ENCODE measurements around the gene LRRC4B. TPM values are rescaled to one million over a fixed set of nuclear protein-coding genes. Genes with fewer than 3 reads are reported as not detected.

Gene LRRC4B
- polyA plus RNA-seq, 2 donors = 0.65 to 0.92 TPM

DNA sequence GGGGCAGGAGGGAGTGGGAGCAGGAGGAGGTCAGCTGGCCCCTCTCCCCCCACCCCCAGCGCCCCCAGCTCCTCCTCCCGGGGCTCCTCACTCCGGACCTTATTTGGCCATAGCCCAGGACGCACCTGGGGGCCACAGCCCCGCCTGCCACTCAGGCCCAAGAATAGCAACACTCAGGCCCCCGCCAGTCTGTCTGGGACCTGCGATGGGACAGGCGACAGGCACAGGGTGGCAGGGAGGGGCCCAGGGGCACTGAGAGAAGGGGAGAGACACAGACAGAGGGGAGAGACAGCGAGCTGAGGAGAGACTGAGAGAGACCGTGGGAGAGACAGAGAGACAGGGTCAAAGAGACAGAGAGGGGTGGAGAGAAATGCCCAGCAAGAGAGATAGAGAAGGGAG lies 67.5 kb downstream of the LRRC4B start:
- 42 to 69% methylated on average over 10 of the region's 10 CpGs for WGBS, 2 donors
- Histone ChIP-seq H3K27me3 (ENCODE audit: control insufficient read depth in 1 of 2, insufficient read depth in 2 of 2, low read length in 2 of 2) (no peaks in the 10 kb centered on the region), H3K4me3 (ENCODE audit: low read depth in 1 of 2, low read length in 2 of 2) (no peak overlapping the region), H3K36me3 (ENCODE audit: control insufficient read depth in 2 of 2, insufficient read depth in 2 of 2, low read length in 1 of 2) (no peaks in the 10 kb centered on the region), H3K9me3 (ENCODE audit: control insufficient read depth in 2 of 2, insufficient read depth in 1 of 2, low read depth in 1 of 2, low read length in 1 of 2) (no peaks in the 10 kb centered on the region), H3K4me1 (ENCODE audit: control insufficient read depth in 2 of 2, insufficient read depth in 2 of 2, low read length in 1 of 2) (no peaks in the 10 kb centered on the region), H3K27ac (ENCODE audit: low read depth in 2 of 2, low read length in 1 of 2) (no peak overlapping the region)

DNA sequence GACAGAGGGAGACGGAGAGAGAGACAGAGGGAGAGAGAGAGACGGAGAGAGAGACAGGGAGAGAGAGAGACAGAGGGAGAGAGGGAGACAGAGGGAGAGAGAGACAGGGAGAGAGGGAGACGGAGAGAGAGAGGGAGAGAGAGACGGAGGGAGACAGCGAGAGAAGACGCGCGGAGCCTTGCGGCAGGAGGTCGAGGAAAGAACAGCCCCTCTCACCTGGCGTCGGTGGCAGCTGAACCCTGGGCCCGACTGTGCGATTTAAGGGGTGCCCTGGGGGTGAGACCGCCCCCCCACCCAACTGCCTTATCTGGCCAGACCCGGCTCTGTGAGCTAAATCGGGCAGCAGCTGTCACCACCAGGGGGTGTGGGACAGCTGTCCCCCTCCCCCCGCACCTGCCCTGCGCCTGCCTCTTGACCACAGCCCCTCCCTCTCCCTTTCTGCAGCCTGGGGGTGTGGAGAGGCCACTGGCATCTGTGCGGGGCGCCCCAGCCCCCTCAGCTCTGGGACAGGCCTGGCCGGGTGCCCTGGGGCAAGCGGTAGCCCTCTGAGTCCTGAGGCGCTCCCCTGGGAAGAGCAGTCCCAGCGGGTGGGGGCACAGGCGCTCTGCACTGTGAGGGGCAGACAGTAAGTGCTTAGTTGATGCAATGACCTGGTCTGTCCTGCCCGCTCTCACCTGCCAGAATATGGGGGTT lies 68.0 kb downstream of the LRRC4B start:
- Histone ChIP-seq H3K4me3 (ENCODE audit: low read depth in 1 of 2, low read length in 2 of 2) (no peak overlapping the region), H3K36me3 (ENCODE audit: control insufficient read depth in 2 of 2, insufficient read depth in 2 of 2, low read length in 1 of 2) (no peaks in the 10 kb centered on the region), H3K9me3 (ENCODE audit: control insufficient read depth in 2 of 2, insufficient read depth in 1 of 2, low read depth in 1 of 2, low read length in 1 of 2) (no peaks in the 10 kb centered on the region), H3K4me1 (ENCODE audit: control insufficient read depth in 2 of 2, insufficient read depth in 2 of 2, low read length in 1 of 2) (no peaks in the 10 kb centered on the region), H3K27me3 (ENCODE audit: control insufficient read depth in 1 of 2, insufficient read depth in 2 of 2, low read length in 2 of 2) (no peaks in the 10 kb centered on the region), H3K27ac (ENCODE audit: low read depth in 2 of 2, low read length in 1 of 2) (no peak overlapping the region)
- WGBS, 2 donors = 58 to 59% methylated on average over 17 to 27 of the region's 27 CpGs

DNA sequence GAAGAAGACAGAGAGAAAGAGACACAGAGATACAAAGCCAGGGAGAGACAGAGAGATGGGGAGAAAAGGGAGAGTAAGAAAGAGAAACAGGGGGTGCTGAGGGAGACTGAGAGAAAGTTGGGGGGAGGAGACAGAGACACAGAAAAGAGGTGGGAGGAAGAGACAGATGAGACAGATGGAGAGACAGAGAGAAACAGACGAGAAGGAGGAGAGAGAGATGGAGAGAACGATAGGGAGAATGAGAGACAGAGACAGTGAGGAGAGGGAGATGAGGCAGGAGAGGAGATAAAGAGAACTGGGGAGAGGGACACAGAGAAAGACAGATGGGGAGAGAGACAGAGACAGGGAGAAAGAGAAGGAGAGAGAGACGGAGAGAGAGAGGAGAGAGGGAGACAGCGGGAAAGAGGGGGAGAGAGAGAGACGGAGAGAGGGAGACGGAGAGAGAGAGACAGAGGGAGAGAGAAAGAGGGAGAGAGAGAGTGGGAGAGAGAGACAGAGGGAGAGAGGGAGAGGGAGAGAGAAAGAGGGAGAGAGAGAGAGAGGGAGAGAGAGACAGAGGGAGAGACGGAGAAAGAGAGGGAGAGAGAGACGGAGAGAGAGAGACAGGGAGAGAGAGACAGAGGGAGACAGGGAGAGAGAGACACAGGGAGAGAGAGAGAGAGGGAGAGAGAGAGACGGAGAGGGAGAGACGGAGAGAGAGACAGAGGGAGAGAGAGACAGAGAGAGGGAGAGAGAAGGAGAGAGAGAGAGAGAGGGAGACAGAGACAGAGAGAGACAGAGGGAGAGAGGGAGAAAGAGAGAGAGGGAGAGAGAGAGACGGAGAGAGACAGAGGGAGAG lies 69.8 kb downstream of the LRRC4B start:
- Histone ChIP-seq H3K4me3 (ENCODE audit: low read depth in 1 of 2, low read length in 2 of 2) (no peak overlapping the region), H3K36me3 (ENCODE audit: control insufficient read depth in 2 of 2, insufficient read depth in 2 of 2, low read length in 1 of 2) (no peaks in the 10 kb centered on the region), H3K9me3 (ENCODE audit: control insufficient read depth in 2 of 2, insufficient read depth in 1 of 2, low read depth in 1 of 2, low read length in 1 of 2) (no peaks in the 10 kb centered on the region), H3K27ac (ENCODE audit: low read depth in 2 of 2, low read length in 1 of 2) (no peak overlapping the region), H3K4me1 (ENCODE audit: control insufficient read depth in 2 of 2, insufficient read depth in 2 of 2, low read length in 1 of 2) (no peaks in the 10 kb centered on the region), H3K27me3 (ENCODE audit: control insufficient read depth in 1 of 2, insufficient read depth in 2 of 2, low read length in 2 of 2) (no peaks in the 10 kb centered on the region)
- whole genome bisulfite sequencing, 2 donors = 76 to 83% methylated on average over 11 of the region's 11 CpGs

DNA sequence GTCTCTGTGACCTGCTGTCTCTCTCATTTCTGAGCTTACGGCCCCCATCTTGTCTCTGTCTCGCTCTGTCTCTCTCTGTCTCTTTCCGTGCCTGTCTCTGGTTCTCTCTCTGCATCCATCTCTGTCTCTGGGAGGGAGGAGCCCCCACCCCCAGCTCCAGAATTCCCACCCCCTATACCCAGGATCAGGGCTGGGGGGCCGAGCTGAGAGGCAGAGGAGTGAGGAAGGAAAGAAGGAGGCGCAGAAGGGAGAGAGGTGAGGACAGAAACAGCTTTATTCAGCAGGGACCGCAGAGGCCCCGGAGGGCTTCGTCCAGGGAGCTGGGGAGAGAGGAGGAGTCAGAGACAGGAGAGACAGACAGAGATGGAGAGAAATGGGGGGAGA lies 71.2 kb downstream of the LRRC4B start:
- WGBS, 2 donors = 75 to 76% methylated on average over 8 of the region's 8 CpGs
- H3K4me3 ChIP-seq (ENCODE audit: low read depth in 1 of 2, low read length in 2 of 2) = no peak overlapping the region
- H3K36me3 ChIP-seq (ENCODE audit: control insufficient read depth in 2 of 2, insufficient read depth in 2 of 2, low read length in 1 of 2) = no peaks in the 10 kb centered on the region
- H3K9me3 ChIP-seq (ENCODE audit: control insufficient read depth in 2 of 2, insufficient read depth in 1 of 2, low read depth in 1 of 2, low read length in 1 of 2) = no peaks in the 10 kb centered on the region
- no peaks in the 10 kb centered on the region for H3K4me1 ChIP-seq (ENCODE audit: control insufficient read depth in 2 of 2, insufficient read depth in 2 of 2, low read length in 1 of 2)
- no peaks in the 10 kb centered on the region for H3K27me3 ChIP-seq (ENCODE audit: control insufficient read depth in 1 of 2, insufficient read depth in 2 of 2, low read length in 2 of 2)
- no peak overlapping the region for H3K27ac ChIP-seq (ENCODE audit: low read depth in 2 of 2, low read length in 1 of 2)

DNA sequence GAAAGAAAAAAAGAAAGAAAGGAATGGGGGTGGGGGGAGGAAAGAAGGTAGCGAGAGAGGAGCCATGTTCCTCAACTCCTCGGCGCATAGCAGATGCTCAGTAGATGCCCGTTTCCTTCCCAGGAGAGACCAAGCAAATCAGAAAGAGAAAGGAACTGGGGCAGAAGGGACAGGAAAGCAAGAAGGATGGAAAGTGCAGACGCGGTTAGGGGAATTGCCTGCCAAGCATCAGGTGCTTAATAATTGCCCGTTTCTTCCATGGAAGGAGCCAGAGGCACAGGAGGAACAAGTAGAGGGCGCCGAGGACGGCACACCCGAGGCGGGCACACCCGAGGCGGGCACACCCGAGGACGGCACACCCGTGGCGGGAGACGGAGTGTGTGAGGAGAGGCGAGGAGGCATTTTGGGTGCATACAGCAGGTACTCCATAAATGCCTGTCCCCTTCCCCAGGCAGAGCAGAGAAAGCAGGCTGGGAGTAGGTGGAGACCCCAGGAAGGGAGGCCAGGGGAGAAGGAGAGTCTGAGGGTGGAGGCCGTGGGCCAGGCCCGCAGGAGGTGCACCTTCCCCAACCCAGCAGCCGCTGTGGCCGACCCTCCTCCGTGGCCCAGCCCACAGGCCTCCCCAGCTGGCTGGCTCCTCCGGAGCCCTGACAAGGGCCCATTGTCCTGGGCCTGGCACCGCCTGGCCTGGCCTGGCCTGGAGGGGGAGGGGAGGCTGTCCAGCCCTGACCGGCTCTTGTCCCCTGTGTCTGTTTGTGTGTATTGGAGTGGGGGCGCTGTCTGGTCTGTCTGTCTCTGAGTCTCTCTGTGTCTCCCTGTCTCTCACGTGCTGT lies 71.8 kb downstream of the LRRC4B start:
- no peak overlapping the region for H3K27ac ChIP-seq (ENCODE audit: low read depth in 2 of 2, low read length in 1 of 2)
- H3K9me3 ChIP-seq (ENCODE audit: control insufficient read depth in 2 of 2, insufficient read depth in 1 of 2, low read depth in 1 of 2, low read length in 1 of 2) = no peaks in the 10 kb centered on the region
- no peaks in the 10 kb centered on the region for H3K36me3 ChIP-seq (ENCODE audit: control insufficient read depth in 2 of 2, insufficient read depth in 2 of 2, low read length in 1 of 2)
- 70 to 73% methylated on average over 23 to 30 of the region's 30 CpGs for WGBS, 2 donors
- no peak overlapping the region for H3K4me3 ChIP-seq (ENCODE audit: low read depth in 1 of 2, low read length in 2 of 2)
- no peaks in the 10 kb centered on the region for H3K27me3 ChIP-seq (ENCODE audit: control insufficient read depth in 1 of 2, insufficient read depth in 2 of 2, low read length in 2 of 2)
- no peaks in the 10 kb centered on the region for H3K4me1 ChIP-seq (ENCODE audit: control insufficient read depth in 2 of 2, insufficient read depth in 2 of 2, low read length in 1 of 2)

DNA sequence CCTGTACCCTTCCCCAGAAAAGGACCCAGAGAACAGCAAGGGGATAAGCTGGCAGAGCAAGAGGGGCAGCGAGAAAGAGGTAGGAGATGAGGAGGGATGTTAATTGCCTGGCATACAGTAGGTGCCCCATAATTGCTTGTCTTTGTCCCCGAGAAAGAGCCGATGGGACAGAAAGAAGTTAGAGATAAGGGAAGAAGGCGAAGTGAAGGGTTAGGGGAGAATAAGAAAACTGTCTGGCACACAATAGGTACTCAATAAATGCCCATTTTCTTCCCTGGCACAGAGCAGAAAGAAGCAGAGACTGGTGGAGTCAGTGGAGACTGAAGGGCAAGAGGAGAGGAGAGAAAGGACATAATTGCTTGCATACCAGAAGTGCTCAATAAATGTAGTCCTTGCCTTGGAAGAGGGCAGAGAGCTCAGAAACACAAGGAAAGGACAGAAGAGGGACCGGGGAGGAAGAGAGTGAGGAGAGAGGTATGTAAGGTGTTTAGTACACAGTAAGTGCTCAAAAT lies 73.2 kb downstream of the LRRC4B start:
- H3K36me3 ChIP-seq (ENCODE audit: control insufficient read depth in 2 of 2, insufficient read depth in 2 of 2, low read length in 1 of 2) = no peaks in the 10 kb centered on the region
- WGBS, 2 donors = 89 to 92% methylated on average over 5 of the region's 5 CpGs

DNA sequence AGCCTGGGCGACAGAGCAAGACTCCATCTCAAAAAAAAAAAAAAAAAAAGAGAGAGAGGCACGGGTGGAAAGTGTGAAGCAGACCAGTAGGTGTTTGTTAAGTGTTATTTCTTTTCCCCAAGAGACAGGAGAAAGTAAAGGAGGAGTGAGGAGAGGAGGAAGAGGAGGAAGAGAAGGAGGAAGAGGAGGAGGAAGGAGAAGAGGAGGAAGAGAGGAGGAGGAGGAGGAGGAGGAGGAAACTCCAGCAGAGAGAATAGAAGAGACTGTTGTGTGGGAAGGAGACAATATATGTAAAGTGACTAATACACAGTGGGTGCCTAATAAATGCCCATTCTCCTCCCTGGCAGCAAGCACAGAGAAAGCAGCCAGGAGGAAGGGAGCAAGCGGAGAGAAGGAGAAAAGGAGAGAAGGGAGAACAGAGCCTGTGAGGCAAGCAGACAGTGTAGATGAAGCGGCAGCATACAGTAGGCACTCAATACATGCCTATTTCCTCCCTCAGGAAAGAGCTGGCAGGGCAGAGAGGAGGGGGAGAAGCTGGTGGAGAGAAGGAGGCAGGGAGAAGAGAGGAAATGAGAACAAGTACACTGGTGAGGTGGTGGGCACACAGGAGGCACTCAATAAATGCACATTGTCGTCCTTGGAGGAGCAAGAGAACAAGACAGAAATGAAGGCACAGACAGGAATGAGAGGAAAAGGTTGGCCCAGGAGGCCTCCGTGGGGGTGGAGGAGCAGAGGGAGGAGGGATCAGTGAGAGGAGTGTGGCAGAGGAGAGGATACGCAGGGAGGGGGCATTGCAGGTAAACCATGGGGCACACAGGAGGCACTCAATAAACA lies 73.8 kb downstream of the LRRC4B start:
- WGBS, 2 donors = 62 to 63% methylated on average over 6 to 7 of the region's 7 CpGs
- Histone ChIP-seq H3K4me1 (ENCODE audit: control insufficient read depth in 2 of 2, insufficient read depth in 2 of 2, low read length in 1 of 2) (no peaks in the 10 kb centered on the region), H3K36me3 (ENCODE audit: control insufficient read depth in 2 of 2, insufficient read depth in 2 of 2, low read length in 1 of 2) (no peaks in the 10 kb centered on the region), H3K4me3 (ENCODE audit: low read depth in 1 of 2, low read length in 2 of 2) (no peak overlapping the region), H3K27me3 (ENCODE audit: control insufficient read depth in 1 of 2, insufficient read depth in 2 of 2, low read length in 2 of 2) (no peaks in the 10 kb centered on the region), H3K27ac (ENCODE audit: low read depth in 2 of 2, low read length in 1 of 2) (no peak overlapping the region), H3K9me3 (ENCODE audit: control insufficient read depth in 2 of 2, insufficient read depth in 1 of 2, low read depth in 1 of 2, low read length in 1 of 2) (no peaks in the 10 kb centered on the region)

More for the DNA sequence above, 73.2 kb downstream of the LRRC4B start:
- H3K9me3 ChIP-seq (ENCODE audit: control insufficient read depth in 2 of 2, insufficient read depth in 1 of 2, low read depth in 1 of 2, low read length in 1 of 2) = no peaks in the 10 kb centered on the region
- H3K27ac ChIP-seq (ENCODE audit: low read depth in 2 of 2, low read length in 1 of 2) = no peak overlapping the region
- H3K27me3 ChIP-seq (ENCODE audit: control insufficient read depth in 1 of 2, insufficient read depth in 2 of 2, low read length in 2 of 2) = no peaks in the 10 kb centered on the region
- H3K4me1 ChIP-seq (ENCODE audit: control insufficient read depth in 2 of 2, insufficient read depth in 2 of 2, low read length in 1 of 2) = no peaks in the 10 kb centered on the region
- no peak overlapping the region for H3K4me3 ChIP-seq (ENCODE audit: low read depth in 1 of 2, low read length in 2 of 2)

DNA sequence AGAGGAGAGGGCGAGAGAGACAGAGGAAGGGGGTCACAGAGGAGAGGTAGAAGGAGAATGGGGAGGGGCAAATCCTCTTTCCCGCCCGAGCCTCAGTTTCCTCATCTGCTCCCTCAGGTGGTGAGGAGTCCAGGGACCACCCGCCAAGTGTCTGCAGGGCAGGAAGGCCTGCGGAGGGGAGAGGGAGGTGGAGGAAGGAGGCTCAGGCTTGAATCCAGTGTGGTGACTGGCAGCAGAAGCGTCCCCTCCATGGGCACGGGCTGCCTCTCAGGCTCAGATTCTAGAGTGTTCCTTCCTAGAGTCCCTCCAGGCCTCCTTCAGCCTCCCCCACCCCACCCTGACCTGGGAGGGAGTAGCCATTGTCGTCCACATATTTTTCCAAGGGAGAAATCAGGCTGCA lies 75.1 kb downstream of the LRRC4B start:
- Histone ChIP-seq H3K9me3 (ENCODE audit: control insufficient read depth in 2 of 2, insufficient read depth in 1 of 2, low read depth in 1 of 2, low read length in 1 of 2) (no peaks in the 10 kb centered on the region), H3K27ac (ENCODE audit: low read depth in 2 of 2, low read length in 1 of 2) (no peak overlapping the region), H3K4me1 (ENCODE audit: control insufficient read depth in 2 of 2, insufficient read depth in 2 of 2, low read length in 1 of 2) (no peaks in the 10 kb centered on the region), H3K36me3 (ENCODE audit: control insufficient read depth in 2 of 2, insufficient read depth in 2 of 2, low read length in 1 of 2) (no peaks in the 10 kb centered on the region), H3K27me3 (ENCODE audit: control insufficient read depth in 1 of 2, insufficient read depth in 2 of 2, low read length in 2 of 2) (no peaks in the 10 kb centered on the region), H3K4me3 (ENCODE audit: low read depth in 1 of 2, low read length in 2 of 2) (no peak overlapping the region)
- 70 to 74% methylated on average over 6 to 8 of the region's 8 CpGs for WGBS, 2 donors

Measured in esophagus (tissue), 2 donors.